ENCODE data around the gene OR4S1.

DNA sequence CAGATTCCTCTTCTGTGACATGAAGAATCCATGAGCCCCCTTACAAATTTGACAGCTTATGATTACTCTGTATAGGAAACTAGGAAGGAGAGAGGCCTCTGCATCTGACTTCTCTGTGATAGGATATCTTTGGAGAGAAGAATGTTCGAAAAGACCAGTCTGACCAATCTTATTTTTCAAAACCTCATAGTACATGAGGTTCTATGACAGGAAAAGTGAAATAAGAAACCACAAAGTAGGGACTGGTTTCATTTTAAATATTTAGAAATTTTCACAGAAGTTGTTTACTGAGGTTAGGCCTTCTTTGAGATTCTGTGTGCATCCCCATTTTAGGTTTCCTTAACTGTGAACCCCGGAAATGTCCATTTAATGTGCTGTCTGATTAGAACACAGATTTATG lies 44.4 kb upstream of the OR4S1 start:
- TF ChIP-seq, protein P1, sequence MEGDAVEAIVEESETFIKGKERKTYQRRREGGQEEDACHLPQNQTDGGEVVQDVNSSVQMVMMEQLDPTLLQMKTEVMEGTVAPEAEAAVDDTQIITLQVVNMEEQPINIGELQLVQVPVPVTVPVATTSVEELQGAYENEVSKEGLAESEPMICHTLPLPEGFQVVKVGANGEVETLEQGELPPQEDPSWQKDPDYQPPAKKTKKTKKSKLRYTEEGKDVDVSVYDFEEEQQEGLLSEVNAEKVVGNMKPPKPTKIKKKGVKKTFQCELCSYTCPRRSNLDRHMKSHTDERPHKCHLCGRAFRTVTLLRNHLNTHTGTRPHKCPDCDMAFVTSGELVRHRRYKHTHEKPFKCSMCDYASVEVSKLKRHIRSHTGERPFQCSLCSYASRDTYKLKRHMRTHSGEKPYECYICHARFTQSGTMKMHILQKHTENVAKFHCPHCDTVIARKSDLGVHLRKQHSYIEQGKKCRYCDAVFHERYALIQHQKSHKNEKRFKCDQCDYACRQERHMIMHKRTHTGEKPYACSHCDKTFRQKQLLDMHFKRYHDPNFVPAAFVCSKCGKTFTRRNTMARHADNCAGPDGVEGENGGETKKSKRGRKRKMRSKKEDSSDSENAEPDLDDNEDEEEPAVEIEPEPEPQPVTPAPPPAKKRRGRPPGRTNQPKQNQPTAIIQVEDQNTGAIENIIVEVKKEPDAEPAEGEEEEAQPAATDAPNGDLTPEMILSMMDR (IDR thresholded peaks at IDR 0.05), result no peak
- TF ChIP-seq POLR2A (IDR thresholded peaks at IDR 0.05), result no peak

All from right lobe of liver (tissue), 4 donors.